DOHH2 (cell line): Measurements from ENCODE around the gene DCLK1.
A peak's percentile ranks its signal among the peaks of the same experiment; 100 is the strongest.

Experiments
- H3F3A ChIP-seq: fragments of 200-600 bp; sonication (generic), shearing (Covaris generic); 2 replicates; pipeline ENCODE4 v1.6.0; 2016; ENCODE audit warnings: antibody characterized with exemption, mild to moderate bottlenecking; ENCODE audit not compliant: control insufficient read depth, insufficient read depth
- H3K27ac ChIP-seq: fragments of 200-600 bp; sonication (generic); 2 replicates; pipeline ENCODE4 v1.5.1; 2014; ENCODE audit warnings: low read depth, mild to moderate bottlenecking, low read length, moderate library complexity
- H3K27me3 ChIP-seq: fragments of 200-600 bp; sonication (generic); 2 replicates; pipeline ENCODE4 v1.6.1; 2014; ENCODE audit warnings: mild to moderate bottlenecking, low read length, mixed read lengths; ENCODE audit not compliant: control insufficient read depth
- H3K36me3 ChIP-seq: fragments of 200-600 bp; sonication (generic); 2 replicates; pipeline ENCODE4 v1.6.1; 2014; ENCODE audit warnings: mild to moderate bottlenecking, low read length, moderate library complexity, mixed read lengths; ENCODE audit not compliant: control insufficient read depth
- H3K4me1 ChIP-seq: fragments of 200-600 bp; sonication (generic); 2 replicates; pipeline ENCODE4 v1.6.1; 2014; ENCODE audit warnings: mild to moderate bottlenecking, low read length, mixed read lengths; ENCODE audit not compliant: control insufficient read depth
- H3K4me2 ChIP-seq: fragments of 200-600 bp; sonication (generic); 2 replicates; pipeline ENCODE4 v1.6.0; 2014; ENCODE audit warnings: mild to moderate bottlenecking, low read length, moderate library complexity
- H3K4me3 ChIP-seq: fragments of 200-600 bp; sonication (generic); 2 replicates; pipeline ENCODE4 v1.5.1; 2014; ENCODE audit warnings: mild to moderate bottlenecking, low read length, mixed read lengths
- H3K79me2 ChIP-seq: fragments of 200-600 bp; sonication (generic); 2 replicates; pipeline ENCODE4 v1.6.1; 2014; ENCODE audit warnings: mild to moderate bottlenecking, low read length, mixed read lengths; ENCODE audit not compliant: control insufficient read depth
- H3K9me2 ChIP-seq: fragments of 200-600 bp; sonication (generic); replicated peaks from 2 replicates; pipeline ENCODE4 v1.6.1; 2014; ENCODE audit warnings: mild to moderate bottlenecking, low read length, mixed read lengths; ENCODE audit not compliant: control insufficient read depth
- H3K9me3 ChIP-seq: fragments of 200-600 bp; sonication (generic); 2 replicates; pipeline ENCODE4 v1.6.1; 2014; ENCODE audit warnings: antibody characterized with exemption, low read length, mixed read lengths; ENCODE audit not compliant: control insufficient read depth, insufficient read depth
- H4K20me1 ChIP-seq: fragments of 200-600 bp; sonication (generic); 2 replicates; pipeline ENCODE4 v1.6.0; 2014; ENCODE audit warnings: low read depth, mild to moderate bottlenecking, antibody characterized with exemption, low read length, moderate library complexity; ENCODE audit not compliant: control insufficient read depth, insufficient read depth
- EZH2phosphoT487 ChIP-seq: fragments of 200-600 bp; sonication (generic); IDR thresholded peaks from 2 replicates; pipeline ENCODE4 v1.6.1; 2017; ENCODE audit warnings: borderline replicate concordance, mild to moderate bottlenecking, antibody characterized with exemption, low read length, moderate library complexity, mixed read lengths
- TF ChIP-seq, protein P1 (sequence below): fragments of 200-600 bp; sonication (generic); IDR thresholded peaks from one replicate; pipeline ENCODE4 v1.5.1; 2014; ENCODE audit warnings: antibody characterized with exemption, mild to moderate bottlenecking, low read depth, low read length; ENCODE audit not compliant: poor library complexity, severe bottlenecking

The DCLK1 gene

DNA sequence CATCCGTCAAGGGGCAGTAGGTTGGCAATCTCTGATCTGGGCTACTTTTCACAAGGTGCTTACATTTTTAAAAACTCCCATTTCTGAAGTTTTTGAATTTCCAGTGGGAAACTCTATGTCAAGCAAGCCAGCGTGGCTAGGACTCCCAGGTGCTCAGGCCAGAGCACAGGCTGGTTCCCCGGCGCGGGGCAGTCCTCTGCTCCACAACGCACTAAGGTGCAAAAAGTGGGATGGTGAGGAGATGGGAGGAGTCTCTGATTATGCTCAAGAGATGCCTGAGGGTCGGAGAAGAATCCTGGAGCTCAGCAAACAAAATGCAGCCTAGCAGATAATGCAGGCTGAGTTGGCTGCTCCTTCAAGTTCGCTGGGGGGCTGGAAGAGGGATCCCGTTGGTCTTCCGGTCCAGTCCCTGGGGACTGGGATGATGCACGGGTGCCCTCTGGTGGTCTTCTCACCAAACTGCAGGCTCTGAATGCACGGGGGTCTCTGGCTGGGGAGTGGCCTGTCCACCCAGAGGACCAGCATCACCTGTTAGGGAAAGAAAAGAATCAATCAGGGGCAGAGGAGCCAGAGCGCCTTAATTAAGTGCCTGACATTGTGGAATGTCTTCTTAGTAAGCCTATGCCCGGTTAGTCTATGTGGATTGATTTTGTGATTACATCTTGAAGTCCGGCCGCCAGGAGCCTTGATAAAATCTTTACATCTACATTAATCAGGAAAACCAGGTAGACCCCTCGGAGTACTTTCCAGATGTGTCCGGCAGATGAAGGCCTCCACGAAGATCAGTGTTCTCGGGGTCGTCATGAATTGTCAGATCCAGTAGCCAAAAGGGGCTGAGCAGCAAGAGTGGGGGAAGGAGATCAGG lies 410.3 kb downstream of the DCLK1 start:
- Histone ChIP-seq H4K20me1 (no peaks in the 10 kb centered on the region), H3K36me3 (no peaks in the 10 kb centered on the region), H3K4me1 (peaks cover 4% of the 10 kb centered on the region; the same call in 1 of the 2 replicates), H3K4me2 (peak overlapping the region; percentile 52), H3K79me2 (no peaks in the 10 kb centered on the region), H3K27ac (no peak overlapping the region), H3K9me2 (no peaks in the 10 kb centered on the region), H3K4me3 (peak overlapping the region; percentile 52), H3K27me3 (0 out of 2 replicates have a peak, but pooled peaks cover 4% of the 10 kb centered on the region), H3F3A (no peaks in the 10 kb centered on the region), H3K9me3 (no peaks in the 10 kb centered on the region)
- no peak for TF ChIP-seq EZH2phosphoT487
- TF ChIP-seq, protein P1, sequence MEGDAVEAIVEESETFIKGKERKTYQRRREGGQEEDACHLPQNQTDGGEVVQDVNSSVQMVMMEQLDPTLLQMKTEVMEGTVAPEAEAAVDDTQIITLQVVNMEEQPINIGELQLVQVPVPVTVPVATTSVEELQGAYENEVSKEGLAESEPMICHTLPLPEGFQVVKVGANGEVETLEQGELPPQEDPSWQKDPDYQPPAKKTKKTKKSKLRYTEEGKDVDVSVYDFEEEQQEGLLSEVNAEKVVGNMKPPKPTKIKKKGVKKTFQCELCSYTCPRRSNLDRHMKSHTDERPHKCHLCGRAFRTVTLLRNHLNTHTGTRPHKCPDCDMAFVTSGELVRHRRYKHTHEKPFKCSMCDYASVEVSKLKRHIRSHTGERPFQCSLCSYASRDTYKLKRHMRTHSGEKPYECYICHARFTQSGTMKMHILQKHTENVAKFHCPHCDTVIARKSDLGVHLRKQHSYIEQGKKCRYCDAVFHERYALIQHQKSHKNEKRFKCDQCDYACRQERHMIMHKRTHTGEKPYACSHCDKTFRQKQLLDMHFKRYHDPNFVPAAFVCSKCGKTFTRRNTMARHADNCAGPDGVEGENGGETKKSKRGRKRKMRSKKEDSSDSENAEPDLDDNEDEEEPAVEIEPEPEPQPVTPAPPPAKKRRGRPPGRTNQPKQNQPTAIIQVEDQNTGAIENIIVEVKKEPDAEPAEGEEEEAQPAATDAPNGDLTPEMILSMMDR = peak; percentile 98

- no peaks in the 10 kb centered on the region for H4K20me1 ChIP-seq
- no peaks in the 10 kb centered on the region for H3K9me3 ChIP-seq
- no peak overlapping the region for H3K27ac ChIP-seq
- TF ChIP-seq, protein P1 = no peak
- no peak for TF ChIP-seq EZH2phosphoT487
- no peaks in the 10 kb centered on the region for H3F3A ChIP-seq
- no peaks in the 10 kb centered on the region for H3K9me2 ChIP-seq
- 0 out of 2 replicates have a peak, but pooled peaks cover 4% of the 10 kb centered on the region for H3K27me3 ChIP-seq
- no peaks in the 10 kb centered on the region for H3K36me3 ChIP-seq
- no peaks in the 10 kb centered on the region for H3K79me2 ChIP-seq
- no peak overlapping the region for H3K4me3 ChIP-seq
- 0 out of 2 replicates have a peak overlapping the region, but pooled peaks have one; percentile 52 for H3K4me2 ChIP-seq
- peaks cover 4% of the 10 kb centered on the region; the same call in 1 of the 2 replicates for H3K4me1 ChIP-seq
Measured at GRCh38 chr13:35720290-35720689, 410.9 kb downstream of the DCLK1 start.
